Measurements from ENCODE around the gene DMKN. TPM values are rescaled to one million over a fixed set of nuclear protein-coding genes. Genes with fewer than 3 reads are reported as not detected.

Gene DMKN
- total and polyA plus RNA-seq, 2 donors (not counting 3 experiments of a cell fraction or from before 2014, with no cell fraction given) = not detected

GRCh38 chr19:35551091-35551810 lies 37.8 kb upstream of the DMKN start:
- Histone ChIP-seq H3K4me1 (ENCODE audit: control insufficient read depth, extremely low read depth, insufficient read depth, low read length) (peaks cover 7% of the 10 kb centered on the region), H3K9ac (replicated peaks; ENCODE audit: extremely low read depth, insufficient read depth, low read length) (no peak overlapping the region), H3K9me1 (replicated peaks; ENCODE audit: control insufficient read depth, extremely low read depth, insufficient read depth, low read length) (no peaks in the 10 kb centered on the region), H3K27me3 (ENCODE audit: control insufficient read depth in 2 of 2, insufficient read depth in 2 of 2, low read length in 2 of 2) (no peaks in the 10 kb centered on the region), H3K36me3 (ENCODE audit: control insufficient read depth in 2 of 2, extremely low read depth in 1 of 2, insufficient read depth in 2 of 2, low read length in 2 of 2) (no peaks in the 10 kb centered on the region), H3K4me2 (ENCODE audit: insufficient read depth, low read length) (no peak overlapping the region), H4K20me1 (replicated peaks; ENCODE audit: control insufficient read depth, extremely low read depth, insufficient read depth, low read length) (no peaks in the 10 kb centered on the region), H3K4me3 (replicated peaks in 1 of 3; ENCODE audit: insufficient read depth in 1 of 3, low read depth in 1 of 3, low read length in 3 of 3) (no peak overlapping the region), H3K79me2 (ENCODE audit: control insufficient read depth, insufficient read depth, low read length) (peaks cover 5% of the 10 kb centered on the region), H2AFZ (ENCODE audit: low read depth, low read length) (no peak overlapping the region), H3K9me3 (replicated peaks; ENCODE audit: control insufficient read depth, insufficient read depth, low read length) (no peaks in the 10 kb centered on the region), H3K27ac (ENCODE audit: insufficient read depth, low read depth, low read length) (no peak overlapping the region)
- intact Hi-C loops (cut with micrococcal nuclease) (no loop called here), dilution Hi-C loops (cut with MboI; ENCODE audit: extremely low pct_ligation_motif_present, low sequenced_read_pairs) (no loop called here)
- CTCF ChIA-PET = interaction anchor here (1.7 kb wide), 1 partner anchor 41 kb away, joined by 4 read pairs; no protein-coding TSS in a partner anchor
- POLR2A ChIA-PET = no interaction called here
- no TSS peak for BruUV-seq (replicated peaks)
- TF ChIP-seq POLR2AphosphoS5 (IDR thresholded peaks at IDR 0.05; ENCODE audit: insufficient read depth, low read depth, low read length) = no peak
- no peak for TF ChIP-seq FOS (IDR thresholded peaks at IDR 0.05; ENCODE audit: borderline replicate concordance, insufficient read depth, low read length)
- no peak for TF ChIP-seq MAX (IDR thresholded peaks at IDR 0.05; ENCODE audit: insufficient read depth, insufficient read length)
- no peak for TF ChIP-seq MYC (IDR thresholded peaks at IDR 0.05; ENCODE audit: low read depth, low read length)
- TF ChIP-seq EZH2 (IDR thresholded peaks at IDR 0.05; ENCODE audit: borderline replicate concordance, low read depth, low read length, severe bottlenecking) = no peak
- TF ChIP-seq JUN (IDR thresholded peaks at IDR 0.05; ENCODE audit: borderline replicate concordance, insufficient read depth, insufficient read length, low read depth) = no peak
- no peak for TF ChIP-seq POLR2A (IDR thresholded peaks at IDR 0.05; ENCODE audit: low read depth, low read length)
- TF ChIP-seq CTCF (IDR thresholded peaks at IDR 0.05; ENCODE audit: extremely low read depth in 1 of 2, insufficient read depth in 1 of 2, low read depth in 1 of 2, low read length in 2 of 2) = no peak
- TF ChIP-seq GATA2 (IDR thresholded peaks at IDR 0.05; ENCODE audit: insufficient read depth, insufficient read length, low read depth, low read length) = no peak
- FAIRE-seq (no peak), DNase-seq (ENCODE audit: low read depth, low spot score) (no peak)

Measured in endothelial cell of umbilical vein (primary cell).